ENCODE data around the gene LGALS9B.
A peak's percentile ranks its signal among the peaks of the same experiment; 100 is the strongest.
"Not testable (repeated sequence)": the region's sequence is repeated elsewhere in the genome, so short reads cannot be mapped to it uniquely, and the experiment has no call there.

Gene LGALS9B

DNA sequence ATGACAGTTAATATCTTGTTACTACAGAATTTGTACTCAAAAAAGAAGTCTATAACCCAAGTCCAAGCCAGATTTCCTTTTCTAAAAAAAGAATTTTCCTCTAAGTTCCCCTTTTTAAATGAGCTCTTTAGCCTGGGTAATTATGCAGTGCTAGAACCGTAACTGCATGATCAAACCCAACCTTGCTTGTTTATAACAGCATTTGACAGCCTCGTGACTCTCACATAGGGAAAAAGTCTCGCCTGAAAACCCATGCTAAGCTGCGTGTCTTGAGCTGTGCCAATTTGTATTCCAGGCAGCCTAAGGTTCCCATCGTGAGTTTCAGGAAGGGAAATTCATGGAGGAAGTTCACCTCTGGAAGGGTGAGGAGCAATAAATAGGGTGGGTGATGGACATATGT is 44.5 kb downstream of the LGALS9B start:
- intact Hi-C loops (cut with DNase I); DNase-seq: not testable (repeated sequence)

DNA sequence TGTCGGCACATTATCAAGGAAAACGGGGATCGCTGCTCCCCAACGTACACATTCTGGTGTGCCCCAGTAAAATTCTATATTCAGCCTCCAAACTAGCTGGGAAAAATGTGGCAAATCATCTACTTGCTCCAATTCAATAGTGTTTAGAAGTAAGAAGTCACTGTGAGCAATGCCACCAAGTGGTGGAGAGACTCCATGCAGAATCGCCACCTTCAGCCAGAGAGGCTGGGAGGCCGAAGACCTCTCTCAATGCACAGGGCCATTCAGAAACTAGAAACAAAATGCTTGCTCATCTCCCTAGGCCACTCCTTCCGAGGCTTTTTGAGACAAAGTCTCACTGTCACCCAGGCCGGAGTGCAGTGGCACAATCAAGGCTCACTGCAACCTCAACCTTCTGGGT is 48.5 kb downstream of the LGALS9B start:
- intact Hi-C loops (cut with DNase I): not testable (repeated sequence)
- DNase-seq: peak in 2 of 10 donors; percentile 10 to 48

DNA sequence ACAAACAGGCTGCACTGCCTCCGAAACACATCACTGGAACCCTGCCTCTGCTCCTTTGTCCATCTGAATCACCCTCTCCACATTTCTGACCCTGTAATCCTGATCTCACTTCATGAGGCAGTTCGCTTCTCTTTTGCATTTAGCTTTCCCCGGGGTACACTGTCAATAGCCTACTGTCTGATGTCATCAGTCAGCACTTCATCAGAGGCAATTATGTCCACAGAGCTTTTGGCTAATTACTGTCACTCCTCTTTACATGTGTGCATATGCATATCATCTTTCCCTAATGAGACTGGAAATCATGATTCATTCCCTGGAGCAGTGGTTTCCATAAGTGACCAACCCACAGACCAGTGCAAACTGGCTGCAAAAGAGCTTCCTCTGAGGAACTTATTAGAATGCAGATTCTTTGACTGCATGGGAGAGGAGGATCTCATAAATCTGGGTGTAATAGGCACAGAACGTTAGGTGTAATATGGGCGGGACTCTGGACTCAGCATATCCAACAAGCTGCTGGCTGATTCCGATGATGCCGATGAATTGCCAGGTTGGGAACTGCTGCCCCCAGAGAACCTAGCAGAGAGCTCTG is 49.8 kb downstream of the LGALS9B start:
- intact Hi-C loops (cut with DNase I); DNase-seq: not testable (repeated sequence)

DNA sequence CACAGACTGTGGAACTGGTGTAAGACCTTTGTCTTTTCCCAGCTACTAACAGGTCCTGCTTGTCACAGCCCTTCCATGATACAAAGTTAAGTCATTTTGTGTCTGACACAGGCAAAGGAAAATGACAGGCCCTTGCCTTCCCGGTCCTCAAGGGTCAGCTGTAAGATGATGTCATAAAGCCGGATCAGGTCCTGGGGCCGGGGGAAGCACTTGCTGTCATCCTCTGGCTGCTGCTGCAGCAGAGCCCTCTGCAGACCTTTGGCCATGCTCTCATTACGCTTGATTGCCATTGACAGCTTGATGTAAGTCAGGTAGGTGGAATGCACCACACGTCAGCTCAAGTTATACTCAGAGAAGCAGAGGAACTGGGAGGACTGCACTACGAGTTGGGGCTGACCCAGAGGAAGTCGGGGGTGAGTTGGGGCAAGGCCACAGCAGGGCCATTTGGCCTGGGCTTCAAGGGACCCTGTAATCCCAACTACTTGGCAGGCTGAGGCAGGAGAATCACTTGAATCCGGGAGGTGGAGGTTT is 50.9 kb downstream of the LGALS9B start:
- intact Hi-C loops (cut with DNase I): not testable (repeated sequence)
- peak in 1 of 10 donors; percentile 52 for DNase-seq

DNA sequence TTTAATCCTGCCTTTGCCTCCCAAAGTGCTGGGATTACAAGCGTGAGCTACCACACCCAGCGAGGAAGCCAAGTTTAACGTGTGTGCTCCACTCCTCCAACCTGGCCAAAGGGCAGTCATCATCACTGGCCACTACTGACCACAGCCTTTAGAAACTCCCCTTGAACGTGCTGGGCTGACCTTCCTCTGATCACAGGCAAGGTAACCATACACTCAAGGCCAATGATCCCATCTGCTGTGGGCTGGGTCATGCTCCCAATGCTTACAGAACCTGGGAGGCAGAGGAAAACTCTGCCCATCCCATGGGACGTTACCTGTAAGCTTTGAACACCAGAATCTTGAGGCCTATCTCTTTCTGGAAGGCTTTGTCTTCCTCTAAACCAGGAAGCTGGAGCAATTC is 51.9 kb downstream of the LGALS9B start:
- intact Hi-C loops (cut with DNase I); DNase-seq: not testable (repeated sequence)

DNA sequence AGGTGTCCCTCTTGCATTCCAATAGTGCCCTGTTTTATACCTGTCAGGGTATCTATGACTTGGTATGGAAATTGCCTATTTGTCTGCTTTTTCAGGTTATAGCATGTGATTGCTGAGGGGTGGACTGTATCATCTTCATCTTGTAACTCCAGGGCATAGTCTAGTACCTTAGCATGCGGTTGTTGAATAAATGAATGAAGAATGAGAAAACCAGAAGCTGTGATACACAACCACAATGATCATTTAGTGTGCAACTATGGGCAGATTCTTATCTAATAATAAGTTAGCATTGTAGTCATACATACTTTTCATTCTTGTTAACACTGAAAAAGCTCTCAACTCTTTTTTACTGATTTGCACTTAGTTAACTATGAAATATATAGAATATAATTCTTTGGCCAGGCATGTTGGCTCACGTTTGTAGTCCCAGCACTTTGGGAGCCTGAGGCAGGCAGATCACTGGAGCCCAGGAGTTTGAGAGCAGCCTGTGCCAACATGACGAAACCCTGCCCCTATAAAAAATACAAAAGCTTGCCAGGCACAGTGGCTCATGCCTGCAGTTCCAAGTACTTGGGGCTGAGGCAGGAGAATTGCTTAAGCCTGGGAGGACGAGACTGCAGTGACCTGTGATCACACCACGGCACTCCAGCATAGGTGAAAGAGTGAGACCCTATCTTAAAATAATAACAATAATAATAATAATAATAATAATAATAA is 65.9 kb downstream of the LGALS9B start:
- intact Hi-C loops (cut with DNase I); DNase-seq: not testable (repeated sequence)

DNA sequence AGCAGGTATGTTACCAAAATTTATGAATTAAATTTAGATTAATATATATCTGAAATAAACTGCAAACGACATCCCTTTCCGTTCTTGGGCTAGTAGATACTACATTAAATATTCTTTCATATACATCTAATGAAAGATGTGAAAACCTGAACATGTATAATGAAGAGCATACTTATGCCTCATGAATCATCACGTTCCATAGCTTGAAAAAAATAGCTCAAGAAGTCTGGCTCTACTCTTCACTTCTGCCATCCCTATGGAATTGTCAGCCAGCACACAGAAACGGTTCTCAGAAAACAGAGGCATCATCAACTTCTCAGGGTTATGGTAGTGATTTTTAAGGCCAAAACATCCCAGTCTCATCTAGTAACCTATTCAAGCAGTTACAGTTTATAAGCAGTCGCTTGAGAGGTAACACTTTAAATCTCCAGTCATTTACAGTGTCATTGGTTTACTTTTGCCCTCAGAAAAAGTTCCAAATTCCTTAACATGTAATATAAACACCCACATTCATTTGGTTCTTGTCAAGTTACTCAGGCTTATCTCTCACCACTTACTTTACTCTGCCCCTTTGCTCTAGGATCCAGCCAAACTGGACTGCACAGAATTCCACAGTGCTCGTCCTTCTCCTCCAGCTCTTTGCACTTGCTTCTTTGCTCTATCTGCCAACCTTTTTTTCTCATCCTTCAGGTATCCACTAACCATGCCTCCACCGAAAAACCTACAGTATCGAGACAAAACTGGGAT is 66.6 kb downstream of the LGALS9B start:
- DNase-seq; intact Hi-C loops (cut with DNase I): not testable (repeated sequence)

All from posterior cingulate gyrus (tissue), 11 donors.